Thoracic aorta (tissue), 2 donors: ENCODE data around the gene NIPA2. TPM values are rescaled to one million over a fixed set of nuclear protein-coding genes. Genes with fewer than 3 reads are reported as not detected.

Experiments
- ATAC-seq: fragments of 150-250 bp; one replicate; pipeline ENCODE4 v1.8.0; 2017; ENCODE audit warnings: low read depth; ENCODE audit not compliant: insufficient number of reproducible peaks, low FRiP score
- DNase-seq: peaks from one replicate; pipeline ENCODE4 v3.0.0-alpha.2; 2020; ENCODE audit warnings: low spot score
- H3K27ac ChIP-seq, 2 donors: fragments of 200-600 bp; sonication (generic); 1 replicate in 1 of 2; 2 replicates in 1 of 2; pipeline ENCODE4 v1.5.1; 2016; ENCODE audit warnings: mild to moderate bottlenecking in 2 of 2, moderate library complexity in 2 of 2
- H3K27me3 ChIP-seq: fragments of 200-600 bp; sonication (generic); replicated peaks from 2 replicates; pipeline ENCODE4 v1.6.0; 2016; ENCODE audit warnings: mild to moderate bottlenecking; ENCODE audit not compliant: insufficient read depth
- H3K36me3 ChIP-seq: fragments of 200-600 bp; sonication (generic); one replicate; pipeline ENCODE4 v1.5.1; 2016
- H3K4me1 ChIP-seq, 2 donors: fragments of 200-600 bp; sonication (generic); 1 replicate in 1 of 2; 2 replicates in 1 of 2; pipeline versions ENCODE4 v1.5.1 to v1.6.0; 2016; ENCODE audit warnings: low read depth in 2 of 2, mild to moderate bottlenecking in 1 of 2; ENCODE audit not compliant: control insufficient read depth in 1 of 2
- H3K4me3 ChIP-seq: fragments of 200-600 bp; sonication (generic); 2 replicates; pipeline ENCODE4 v1.5.1; 2016; ENCODE audit warnings: mild to moderate bottlenecking
- H3K9me3 ChIP-seq: fragments of 200-600 bp; sonication (generic); 2 replicates; pipeline ENCODE4 v1.5.1; 2016
- CTCF ChIP-seq: fragments of 200-600 bp; sonication (generic); IDR thresholded peaks from one replicate; pipeline ENCODE4 v1.5.1; 2019; ENCODE audit warnings: antibody characterized with exemption
- total RNA-seq, 2 donors: library from RNA; depleted of rRNA; stranded (reverse); fragments of >200 nt; gene quantifications; one replicate each; pipeline versions ENCODE4 v1.1.0 to v1.2.3, GENCODE V29; 2016

The NIPA2 gene
- total RNA-seq, 2 donors from 2014 or later: 40.5 to 42.1 TPM

GRCh38 chr15:22887157-22887951, 48.9 kb downstream of the NIPA2 start:
- Histone ChIP-seq H3K4me1 (no peaks in the 10 kb centered on the region), H3K36me3 (peaks cover 28% of the 10 kb centered on the region), H3K9me3 (no peaks in the 10 kb centered on the region), H3K27me3 (no peaks in the 10 kb centered on the region), H3K27ac (no peak overlapping the region), H3K4me3 (no peak overlapping the region)
- DNase-seq (no peak), ATAC-seq (no peak)
- TF ChIP-seq CTCF: no peak

- H3K9me3 ChIP-seq: no peaks in the 10 kb centered on the region
- ATAC-seq (peak; percentile 51), DNase-seq (no peak)
- H3K36me3 ChIP-seq: peaks cover 27% of the 10 kb centered on the region
- H3K4me3 ChIP-seq: no peak overlapping the region
- no peaks in the 10 kb centered on the region for H3K4me1 ChIP-seq
- no peak for TF ChIP-seq CTCF
- H3K27ac ChIP-seq: no peak overlapping the region
- H3K27me3 ChIP-seq: no peaks in the 10 kb centered on the region
Observed at GRCh38 chr15:22888120-22888859, 49.8 kb downstream of the NIPA2 start.

DNA sequence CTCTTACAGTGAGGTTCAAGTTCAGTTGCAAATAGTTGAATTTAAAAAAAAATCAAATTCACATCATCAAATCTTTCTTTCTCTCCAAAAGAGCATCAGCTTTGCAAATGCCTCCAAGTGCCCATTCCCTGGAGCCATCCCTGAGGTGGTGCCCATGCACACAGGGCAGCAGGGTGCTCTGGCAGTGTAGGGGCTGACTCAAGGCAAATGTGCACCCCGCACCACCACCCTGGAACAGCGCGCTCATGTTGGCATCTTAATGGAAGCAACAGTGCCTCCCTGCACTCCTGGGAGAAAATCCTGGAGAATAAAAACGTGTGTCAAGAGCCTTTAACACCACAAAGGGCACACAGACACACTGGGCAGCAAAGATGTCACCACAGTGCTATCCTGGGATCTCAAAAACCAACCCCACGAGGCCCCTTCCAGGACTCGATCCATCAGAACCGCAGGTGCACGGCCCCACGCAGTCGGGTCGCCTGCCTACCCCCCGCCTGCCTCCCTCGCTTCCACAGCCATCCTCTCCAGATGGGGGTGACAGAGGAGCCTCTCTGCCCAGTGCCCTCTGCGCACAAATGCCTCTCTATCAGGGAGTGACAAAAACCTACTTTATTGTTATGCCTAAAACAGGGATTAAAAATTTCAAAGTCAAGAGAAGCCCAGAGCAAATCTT, 50.8 kb downstream of the NIPA2 start:
- Histone ChIP-seq H3K27me3 (no peaks in the 10 kb centered on the region), H3K36me3 (peaks cover 32% of the 10 kb centered on the region), H3K9me3 (no peaks in the 10 kb centered on the region), H3K4me1 (no peaks in the 10 kb centered on the region), H3K4me3 (no peak overlapping the region), H3K27ac (no peak overlapping the region)
- TF ChIP-seq CTCF: no peak
- ATAC-seq (no peak), DNase-seq (no peak)

DNA sequence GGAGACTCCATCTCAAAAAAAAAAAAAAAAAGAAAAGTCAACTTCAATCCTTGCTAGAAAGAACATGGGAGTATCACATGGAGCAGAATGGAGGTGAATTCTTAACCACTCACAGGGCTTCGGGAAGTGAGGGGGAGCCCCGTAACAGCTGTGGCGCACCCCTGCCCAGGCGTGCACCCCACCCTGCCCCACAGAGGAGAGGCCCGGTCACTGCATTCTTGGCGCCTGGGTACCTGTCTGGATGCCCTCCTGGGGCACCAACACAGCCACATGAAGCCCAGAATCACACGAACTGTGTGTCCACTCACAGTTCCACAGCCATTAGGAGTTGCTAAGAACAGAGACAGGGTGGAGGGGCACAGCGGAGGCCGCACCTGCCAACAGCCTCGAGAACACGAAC, 51.8 kb downstream of the NIPA2 start:
- no peaks in the 10 kb centered on the region for H3K4me1 ChIP-seq
- no peak for TF ChIP-seq CTCF
- no peak for DNase-seq

More for the DNA sequence above, 51.8 kb downstream of the NIPA2 start:
- Histone ChIP-seq H3K36me3 (peaks cover 32% of the 10 kb centered on the region), H3K27ac (no peak overlapping the region), H3K27me3 (no peaks in the 10 kb centered on the region), H3K9me3 (no peaks in the 10 kb centered on the region), H3K4me3 (no peak overlapping the region)
- no peak for ATAC-seq
